ENCODE results near the gene NBEAL1.
"Not testable (repeated sequence)": the region's sequence is repeated elsewhere in the genome, so short reads cannot be mapped to it uniquely, and the experiment has no call there.

DNA sequence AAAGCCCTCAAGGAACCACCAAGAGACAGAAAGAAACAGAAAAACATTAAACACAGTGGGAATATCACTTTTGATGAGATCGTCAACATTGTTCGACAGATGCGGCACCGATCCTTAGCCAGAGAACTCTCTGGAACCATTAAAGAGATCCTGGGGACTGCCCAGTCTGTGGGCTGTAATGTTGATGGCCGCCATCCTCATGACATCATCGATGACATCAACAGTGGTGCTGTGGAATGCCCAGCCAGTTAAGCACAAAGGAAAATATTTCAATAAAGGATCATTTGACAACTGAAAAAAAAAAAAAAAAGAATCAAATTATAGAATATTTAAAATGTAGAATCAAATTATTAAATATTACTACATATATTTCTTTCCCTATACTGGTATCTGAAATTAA is 176.4 kb downstream of the NBEAL1 start:
- TF ChIP-seq, protein P1, sequence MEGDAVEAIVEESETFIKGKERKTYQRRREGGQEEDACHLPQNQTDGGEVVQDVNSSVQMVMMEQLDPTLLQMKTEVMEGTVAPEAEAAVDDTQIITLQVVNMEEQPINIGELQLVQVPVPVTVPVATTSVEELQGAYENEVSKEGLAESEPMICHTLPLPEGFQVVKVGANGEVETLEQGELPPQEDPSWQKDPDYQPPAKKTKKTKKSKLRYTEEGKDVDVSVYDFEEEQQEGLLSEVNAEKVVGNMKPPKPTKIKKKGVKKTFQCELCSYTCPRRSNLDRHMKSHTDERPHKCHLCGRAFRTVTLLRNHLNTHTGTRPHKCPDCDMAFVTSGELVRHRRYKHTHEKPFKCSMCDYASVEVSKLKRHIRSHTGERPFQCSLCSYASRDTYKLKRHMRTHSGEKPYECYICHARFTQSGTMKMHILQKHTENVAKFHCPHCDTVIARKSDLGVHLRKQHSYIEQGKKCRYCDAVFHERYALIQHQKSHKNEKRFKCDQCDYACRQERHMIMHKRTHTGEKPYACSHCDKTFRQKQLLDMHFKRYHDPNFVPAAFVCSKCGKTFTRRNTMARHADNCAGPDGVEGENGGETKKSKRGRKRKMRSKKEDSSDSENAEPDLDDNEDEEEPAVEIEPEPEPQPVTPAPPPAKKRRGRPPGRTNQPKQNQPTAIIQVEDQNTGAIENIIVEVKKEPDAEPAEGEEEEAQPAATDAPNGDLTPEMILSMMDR (IDR thresholded peaks at IDR 0.05 in 4 of 5, conservative IDR thresholded peaks at IDR 0.05 in 1 of 5) = not testable (repeated sequence)
- not testable (repeated sequence) for TF ChIP-seq POLR2A (IDR thresholded peaks at IDR 0.05)
